Activated CD4-positive, CD25-positive, alpha-beta regulatory T cell treated with anti-CD3 and anti-CD28 coated beads, Interleukin-2, amount 50 U/mL, for 72 hours (primary cell): ENCODE measurements around the gene DUOXA2.

Source experiments
- DNase-seq: peaks from one replicate; pipeline ENCODE4 v3.0.0; 2021

DUOXA2 gene

GRCh38 chr15:45138814-45139765 lies 25.0 kb downstream of the DUOXA2 start:
- no peak for DNase-seq

- DNase-seq, result no peak
Observed at GRCh38 chr15:45139770-45140169, 25.6 kb downstream of the DUOXA2 start.

- DNase-seq, result no peak
Observed at GRCh38 chr15:45140557-45141250, 26.6 kb downstream of the DUOXA2 start.

GRCh38 chr15:45141386-45141785 lies 27.3 kb downstream of the DUOXA2 start:
- DNase-seq, result no peak

GRCh38 chr15:45143056-45143455 lies 28.9 kb downstream of the DUOXA2 start:
- no peak for DNase-seq

GRCh38 chr15:45143946-45144345 lies 29.8 kb downstream of the DUOXA2 start:
- DNase-seq, result no peak

GRCh38 chr15:45144775-45145174 lies 30.6 kb downstream of the DUOXA2 start:
- DNase-seq, result no peak

- DNase-seq, result no peak
Observed at GRCh38 chr15:45146405-45146804, 32.3 kb downstream of the DUOXA2 start.

GRCh38 chr15:45147606-45148005 lies 33.5 kb downstream of the DUOXA2 start:
- no peak for DNase-seq

GRCh38 chr15:45148076-45149059 lies 34.2 kb downstream of the DUOXA2 start:
- no peak for DNase-seq

GRCh38 chr15:45149060-45149459 lies 34.9 kb downstream of the DUOXA2 start:
- DNase-seq, result no peak

- DNase-seq, result no peak
Observed at GRCh38 chr15:45150481-45150880, 36.4 kb downstream of the DUOXA2 start.

GRCh38 chr15:45150997-45151396 lies 36.9 kb downstream of the DUOXA2 start:
- DNase-seq, result no peak

GRCh38 chr15:45151998-45152828 lies 38.1 kb downstream of the DUOXA2 start:
- no peak for DNase-seq

- no peak for DNase-seq
Observed at GRCh38 chr15:45155739-45156138, 41.6 kb downstream of the DUOXA2 start.

GRCh38 chr15:45156744-45157455 lies 42.8 kb downstream of the DUOXA2 start:
- no peak for DNase-seq

GRCh38 chr15:45157974-45158373 lies 43.8 kb downstream of the DUOXA2 start:
- no peak for DNase-seq

- no peak for DNase-seq
Observed at GRCh38 chr15:45161666-45162065, 47.5 kb downstream of the DUOXA2 start.

- DNase-seq, result no peak
Observed at GRCh38 chr15:45162771-45163507, 48.8 kb downstream of the DUOXA2 start.

GRCh38 chr15:45163508-45163856 lies 49.4 kb downstream of the DUOXA2 start:
- DNase-seq, result no peak

GRCh38 chr15:45164914-45165313 lies 50.8 kb downstream of the DUOXA2 start:
- no peak for DNase-seq
